ENCODE measurements around the gene JADE2.
"Not testable (repeated sequence)": the region's sequence is repeated elsewhere in the genome, so short reads cannot be mapped to it uniquely, and the experiment has no call there.

The JADE2 gene

GRCh38 chr5:134508521-134509195 lies 16.8 kb upstream of the JADE2 start:
- DNase-seq = no peak

GRCh38 chr5:134509308-134510040 lies 16.0 kb upstream of the JADE2 start:
- no peak for DNase-seq

GRCh38 chr5:134510970-134511795 lies 14.3 kb upstream of the JADE2 start:
- no peak for DNase-seq

- DNase-seq = no peak
Observed at GRCh38 chr5:134511796-134512660, 13.4 kb upstream of the JADE2 start.

- DNase-seq = no peak
Observed at GRCh38 chr5:134512661-134512999, 12.8 kb upstream of the JADE2 start.

- no peak for DNase-seq
Observed at GRCh38 chr5:134515801-134516200, 9.7 kb upstream of the JADE2 start.

- DNase-seq = not testable (repeated sequence)
Observed at GRCh38 chr5:134516984-134517383, 8.5 kb upstream of the JADE2 start.

- no peak for DNase-seq
Observed at GRCh38 chr5:134517553-134517952, 7.9 kb upstream of the JADE2 start.

GRCh38 chr5:134519989-134520388 lies 5.5 kb upstream of the JADE2 start:
- DNase-seq = no peak

- no peak for DNase-seq
Observed at GRCh38 chr5:134521841-134522240, 3.6 kb upstream of the JADE2 start.

- no peak for DNase-seq
Observed at GRCh38 chr5:134523543-134524271, 1.8 kb upstream of the JADE2 start.

- no peak for DNase-seq
Observed at GRCh38 chr5:134524272-134524825, 1.1 kb upstream of the JADE2 start.

- no peak for DNase-seq
Observed at GRCh38 chr5:134525683-134526482, 413 bp downstream of the JADE2 start.

- no peak for DNase-seq
Observed at GRCh38 chr5:134526483-134527155, 1.1 kb downstream of the JADE2 start.

GRCh38 chr5:134527156-134527960 lies 1.9 kb downstream of the JADE2 start:
- no peak for DNase-seq

- no peak for DNase-seq
Observed at GRCh38 chr5:134527961-134528424, 2.5 kb downstream of the JADE2 start.

- no peak for DNase-seq
Observed at GRCh38 chr5:134528556-134528955, 3.1 kb downstream of the JADE2 start.

GRCh38 chr5:134529460-134529859 lies 4.0 kb downstream of the JADE2 start:
- no peak for DNase-seq

Measured in NCI-H2081 treated with DMSO at 0.1 percent for 48 hours (cell line).